Epithelial cell of esophagus (primary cell): ENCODE data around the gene LYPD6B.
A peak's percentile ranks its signal among the peaks of the same experiment; 100 is the strongest.

Source experiments
- DNase-seq: peaks from one replicate; pipeline ENCODE4 v3.0.0; 2010; ENCODE audit warnings: low read depth
- H3K4me3 ChIP-seq: 2 replicates; pipeline ENCODE4 v1.5.1; 2011; ENCODE audit warnings: mild to moderate bottlenecking, low read length, control low read depth
- CTCF ChIP-seq: IDR thresholded peaks from 2 replicates; pipeline ENCODE4 v1.5.1; 2011; ENCODE audit warnings: low read depth, mild to moderate bottlenecking, low read length, control low read depth, inconsistent platforms; ENCODE audit not compliant: insufficient read depth; ENCODE audit errors: missing control alignments

The LYPD6B gene

GRCh38 chr2:149050188-149050587, 11.7 kb downstream of the LYPD6B start:
- no peak for DNase-seq
- no peak for TF ChIP-seq CTCF

GRCh38 chr2:149055751-149056150, 17.3 kb downstream of the LYPD6B start:
- no peak overlapping the region for H3K4me3 ChIP-seq
- TF ChIP-seq CTCF = no peak
- DNase-seq = peak; percentile 49

More at GRCh38 chr2:149050188-149050587, 11.7 kb downstream of the LYPD6B start:
- H3K4me3 ChIP-seq = no peak overlapping the region

- no peak overlapping the region for H3K4me3 ChIP-seq
- DNase-seq = no peak
- no peak for TF ChIP-seq CTCF
These were observed 18.2 kb downstream of the LYPD6B start for GRCh38 chr2:149056541-149057255.

GRCh38 chr2:149057401-149057800, 18.9 kb downstream of the LYPD6B start:
- no peak overlapping the region for H3K4me3 ChIP-seq
- no peak for TF ChIP-seq CTCF
- DNase-seq = no peak

- DNase-seq = peak; percentile 78
- no peak for TF ChIP-seq CTCF
- no peak overlapping the region for H3K4me3 ChIP-seq
These were observed 20.4 kb downstream of the LYPD6B start for GRCh38 chr2:149058936-149059335.

- no peak overlapping the region for H3K4me3 ChIP-seq
- no peak for DNase-seq
- TF ChIP-seq CTCF = no peak
These were observed 21.3 kb downstream of the LYPD6B start for GRCh38 chr2:149059822-149060221.
